HEK293T (cell line): ENCODE data around the gene GRIK2.

Experiments
- CTCF ChIA-PET: fragments of 350-600 bp; formaldehyde crosslinking; extraction: SDS; loops from one replicate; lab custom pipeline; 2021; ENCODE audit warnings: antibody characterized with exemption, inconsistent platforms; lab: Yijun Ruan, JAX
- POLR2A ChIA-PET: fragments of 350-600 bp; formaldehyde crosslinking; extraction: SDS; loops from one replicate; lab custom pipeline; 2020; ENCODE audit warnings: antibody characterized with exemption, inconsistent platforms; lab: Yijun Ruan, JAX
- DNase-seq: peaks from one replicate; pipeline ENCODE4 v3.0.0; 2012; ENCODE audit warnings: mixed read lengths; ENCODE audit errors: extremely low spot score
- ARNT ChIP-seq: fragments of 450-650 bp; IDR thresholded peaks from 2 replicates; pipeline ENCODE4 v1.6.1; 2017; ENCODE audit warnings: mild to moderate bottlenecking
- BHLHE40 ChIP-seq: fragments of 450-650 bp; IDR thresholded peaks from 2 replicates; pipeline ENCODE4 v1.6.1; 2016; ENCODE audit warnings: mild to moderate bottlenecking, moderate library complexity, borderline replicate concordance
- CTBP1 ChIP-seq: fragments of 450-650 bp; IDR thresholded peaks from 2 replicates; pipeline ENCODE4 v1.6.1; 2016; ENCODE audit warnings: borderline replicate concordance
- ELF4 ChIP-seq: fragments of 450-650 bp; IDR thresholded peaks from 2 replicates; pipeline ENCODE4 v1.6.1; 2017; ENCODE audit warnings: antibody characterized with exemption
- FOXA1 ChIP-seq: fragments of 450-650 bp; IDR thresholded peaks from 2 replicates; pipeline ENCODE4 v1.6.1; 2016; ENCODE audit warnings: mild to moderate bottlenecking
- FOXK2 ChIP-seq: fragments of 450-650 bp; IDR thresholded peaks from 2 replicates; pipeline ENCODE4 v1.6.1; 2016; ENCODE audit warnings: mild to moderate bottlenecking
- FOXM1 ChIP-seq: fragments of 450-650 bp; IDR thresholded peaks from 2 replicates; pipeline ENCODE4 v1.6.1; 2017; ENCODE audit warnings: mild to moderate bottlenecking, borderline replicate concordance
- HDGF ChIP-seq: fragments of 450-650 bp; IDR thresholded peaks from 2 replicates; pipeline ENCODE4 v1.6.1; 2017; ENCODE audit warnings: antibody characterized with exemption, borderline replicate concordance
- L3MBTL2 ChIP-seq: fragments of 450-650 bp; conservative IDR thresholded peaks from 2 replicates; pipeline ENCODE4 v1.6.1; 2016; ENCODE audit warnings: mild to moderate bottlenecking
- LEF1 ChIP-seq: fragments of 450-650 bp; IDR thresholded peaks from 2 replicates; pipeline ENCODE4 v1.6.1; 2017; ENCODE audit warnings: mild to moderate bottlenecking, borderline replicate concordance
- NFRKB ChIP-seq: fragments of 450-650 bp; IDR thresholded peaks from 2 replicates; pipeline ENCODE4 v1.6.1; 2016; ENCODE audit warnings: mild to moderate bottlenecking, moderate library complexity
- PKNOX1 ChIP-seq: fragments of 450-650 bp; IDR thresholded peaks from 2 replicates; pipeline ENCODE4 v1.6.1; 2016
- SP1 ChIP-seq: fragments of 450-650 bp; IDR thresholded peaks from 2 replicates; pipeline ENCODE4 v1.6.1; 2017
- SUZ12 ChIP-seq: fragments of 450-650 bp; IDR thresholded peaks from 2 replicates; pipeline ENCODE4 v1.6.1; 2016; ENCODE audit warnings: mild to moderate bottlenecking
- TARDBP ChIP-seq: fragments of 450-650 bp; IDR thresholded peaks from 2 replicates; pipeline ENCODE4 v1.6.1; 2016
- ZNF384 ChIP-seq: fragments of 450-650 bp; IDR thresholded peaks from 2 replicates; pipeline ENCODE4 v1.6.1; 2016

The GRIK2 gene

GRCh38 chr6:101539510-101540245, 146.2 kb downstream of the GRIK2 start:
- ChIA-PET CTCF (no interaction called here), POLR2A (no interaction called here)
- no peak for DNase-seq
- no peak for TF ChIP-seq BHLHE40
- TF ChIP-seq SP1, result no peak
- TF ChIP-seq NFRKB, result no peak
- no peak for TF ChIP-seq FOXM1
- TF ChIP-seq FOXK2, result no peak
- no peak for TF ChIP-seq L3MBTL2
- TF ChIP-seq SUZ12, result no peak
- TF ChIP-seq PKNOX1, result no peak
- TF ChIP-seq TARDBP, result no peak
- no peak for TF ChIP-seq HDGF
- no peak for TF ChIP-seq LEF1
- TF ChIP-seq ELF4, result no peak
- TF ChIP-seq ARNT, result no peak
- TF ChIP-seq ZNF384, result no peak

GRCh38 chr6:101541894-101542293, 148.4 kb downstream of the GRIK2 start:
- no peak for TF ChIP-seq BHLHE40
- TF ChIP-seq SP1, result no peak
- TF ChIP-seq ARNT, result no peak
- TF ChIP-seq HDGF, result no peak
- no peak for TF ChIP-seq TARDBP
- TF ChIP-seq FOXK2, result no peak
- TF ChIP-seq ZNF384, result no peak
- TF ChIP-seq PKNOX1, result no peak
- TF ChIP-seq NFRKB, result no peak
- TF ChIP-seq CTBP1, result no peak
- no peak for TF ChIP-seq SUZ12
- no peak for TF ChIP-seq FOXA1
- no peak for TF ChIP-seq L3MBTL2
- TF ChIP-seq FOXM1, result no peak
- CTCF ChIA-PET, result no interaction called here
- POLR2A ChIA-PET, result no interaction called here
- DNase-seq, result no peak

GRCh38 chr6:101543796-101544195, 150.3 kb downstream of the GRIK2 start:
- DNase-seq, result no peak
- ChIA-PET CTCF (no interaction called here), POLR2A (no interaction called here)
- TF ChIP-seq NFRKB (no peak), HDGF (no peak), FOXM1 (no peak), FOXA1 (no peak), CTBP1 (no peak), SP1 (no peak), TARDBP (no peak), L3MBTL2 (no peak), LEF1 (no peak), BHLHE40 (no peak), PKNOX1 (no peak)

- POLR2A ChIA-PET, result no interaction called here
- no peak for DNase-seq
These were observed 150.8 kb downstream of the GRIK2 start for GRCh38 chr6:101544286-101544685.

GRCh38 chr6:101545191-101545590, 151.7 kb downstream of the GRIK2 start:
- DNase-seq, result no peak
- CTCF ChIA-PET, result no interaction called here
- TF ChIP-seq ZNF384 (no peak), TARDBP (no peak), NFRKB (no peak), BHLHE40 (no peak), SP1 (no peak), SUZ12 (no peak), FOXM1 (no peak)
- POLR2A ChIA-PET, result no interaction called here

More at GRCh38 chr6:101544286-101544685, 150.8 kb downstream of the GRIK2 start:
- TF ChIP-seq SUZ12 (no peak), FOXK2 (no peak), NFRKB (no peak), L3MBTL2 (no peak), LEF1 (no peak), SP1 (no peak), TARDBP (no peak), ZNF384 (no peak), FOXA1 (no peak), PKNOX1 (no peak), ARNT (no peak), HDGF (no peak), CTBP1 (no peak), BHLHE40 (no peak), FOXM1 (no peak), ELF4 (no peak)
- CTCF ChIA-PET, result no interaction called here

- POLR2A ChIA-PET, result no interaction called here
- DNase-seq, result no peak
- CTCF ChIA-PET, result no interaction called here
- no peak for TF ChIP-seq FOXM1
- no peak for TF ChIP-seq ZNF384
These were observed 156.9 kb downstream of the GRIK2 start for GRCh38 chr6:101550451-101550850.
